ENCODE results near the gene IGFL2. TPM values are rescaled to one million over a fixed set of nuclear protein-coding genes. Genes with fewer than 3 reads are reported as not detected.

IGFL2 gene
- total RNA-seq, 3 donors from 2014 or later (not counting 1 experiment from before 2014, with no cell fraction given) = not detected

DNA sequence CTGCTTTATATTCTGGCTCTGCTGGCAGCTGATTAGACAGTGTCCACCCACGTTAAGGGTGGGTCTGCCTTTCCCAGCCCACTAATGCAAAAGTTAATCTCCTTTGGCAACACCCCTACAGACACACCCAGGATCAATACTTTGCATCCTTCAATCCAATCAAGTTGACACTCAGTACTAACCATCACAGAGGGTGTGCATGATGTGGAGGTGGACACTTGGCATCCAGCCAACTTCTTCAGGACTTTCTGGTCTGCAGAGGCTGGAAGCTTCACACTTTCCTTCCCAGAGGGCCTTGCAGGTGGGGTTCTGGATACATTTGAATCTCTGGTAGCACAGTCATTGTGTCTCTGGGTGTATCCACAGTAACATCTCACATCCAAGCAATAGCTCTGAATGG is 62.6 kb downstream of the IGFL2 start:
- Mint-ChIP-seq H3K4me3 (no peak overlapping the region), H3K4me1 (peaks cover 0 to 14% of the 10 kb centered on the region in 2 donors), H3K27me3 (ENCODE audit: low read depth in 2 of 2) (peaks cover 34 to 43% of the 10 kb centered on the region in 2 donors), H3K27ac (no peak overlapping the region), H3K9me3 (no peaks in the 10 kb centered on the region), H3K36me3 (no peaks in the 10 kb centered on the region)
- DNase-seq = no peak
- ATAC-seq = no peak
- Histone ChIP-seq H3K36me3 (ENCODE audit: control insufficient read depth, insufficient read depth, low read length) (no peaks in the 10 kb centered on the region), H3K9me3 (ENCODE audit: control insufficient read depth, insufficient read depth, low read length) (no peaks in the 10 kb centered on the region), H3K4me1 (ENCODE audit: control insufficient read depth, insufficient read depth, low read length) (no peaks in the 10 kb centered on the region), H3K27ac (ENCODE audit: low read length) (no peak overlapping the region), H3K4me3 (ENCODE audit: low read length) (no peak overlapping the region), H3K27me3 (ENCODE audit: control insufficient read depth, insufficient read depth, low read length) (peaks cover 4% of the 10 kb centered on the region)
- intact Hi-C loops (cut with micrococcal nuclease) = no loop called here
- 78% methylated on average over 1 of the region's 1 CpG for WGBS (ENCODE audit: insufficient coverage)
- TF ChIP-seq, protein P1, sequence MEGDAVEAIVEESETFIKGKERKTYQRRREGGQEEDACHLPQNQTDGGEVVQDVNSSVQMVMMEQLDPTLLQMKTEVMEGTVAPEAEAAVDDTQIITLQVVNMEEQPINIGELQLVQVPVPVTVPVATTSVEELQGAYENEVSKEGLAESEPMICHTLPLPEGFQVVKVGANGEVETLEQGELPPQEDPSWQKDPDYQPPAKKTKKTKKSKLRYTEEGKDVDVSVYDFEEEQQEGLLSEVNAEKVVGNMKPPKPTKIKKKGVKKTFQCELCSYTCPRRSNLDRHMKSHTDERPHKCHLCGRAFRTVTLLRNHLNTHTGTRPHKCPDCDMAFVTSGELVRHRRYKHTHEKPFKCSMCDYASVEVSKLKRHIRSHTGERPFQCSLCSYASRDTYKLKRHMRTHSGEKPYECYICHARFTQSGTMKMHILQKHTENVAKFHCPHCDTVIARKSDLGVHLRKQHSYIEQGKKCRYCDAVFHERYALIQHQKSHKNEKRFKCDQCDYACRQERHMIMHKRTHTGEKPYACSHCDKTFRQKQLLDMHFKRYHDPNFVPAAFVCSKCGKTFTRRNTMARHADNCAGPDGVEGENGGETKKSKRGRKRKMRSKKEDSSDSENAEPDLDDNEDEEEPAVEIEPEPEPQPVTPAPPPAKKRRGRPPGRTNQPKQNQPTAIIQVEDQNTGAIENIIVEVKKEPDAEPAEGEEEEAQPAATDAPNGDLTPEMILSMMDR (IDR thresholded peaks at IDR 0.05) = no peak

Other genes with a start within 250 kb of the IGFL2 start
- 1 to 10 TPM; 7.0 to 8.4 (median 7.2) TPM for gene MYPOP, start 245.6 kb upstream of the IGFL2 start, total RNA-seq
- gene NANOS2, start 233.5 kb upstream of the IGFL2 start, total RNA-seq = not detected
- not detected for gene NOVA2, start 174.4 kb upstream of the IGFL2 start, total RNA-seq
- gene CCDC61, start 152.8 kb upstream of the IGFL2 start, total RNA-seq = 10 to 100 TPM; 10.6 to 16.9 (median 14.6) TPM
- under 1 TPM in 1 of 3 donors, not detected in 2; 0.55 TPM for gene PGLYRP1, start 125.2 kb upstream of the IGFL2 start, total RNA-seq
- not detected for gene IGFL4, start 107.2 kb upstream of the IGFL2 start, total RNA-seq
- gene IGFL3, start 23.6 kb upstream of the IGFL2 start, total RNA-seq = not detected
- gene IGFL1, start 81.5 kb downstream of the IGFL2 start, total RNA-seq = not detected
- gene HIF3A, start 148.8 kb downstream of the IGFL2 start, total RNA-seq = not detected
- 100 to 1,000 TPM in 1 of 3 donors, 10 to 100 TPM in 2; 95.4 to 106 (median 98.4) TPM for gene PPP5C, start 198.8 kb downstream of the IGFL2 start, total RNA-seq